CD4-positive, alpha-beta T cell treated with Interleukin-17A for 4 hours (primary cell): ENCODE results near the gene CPEB1.

Experiments used
- DNase-seq: peaks from one replicate; pipeline ENCODE4 v3.0.0-alpha.2; 2020; ENCODE audit warnings: mixed read lengths

CPEB1 gene

DNA sequence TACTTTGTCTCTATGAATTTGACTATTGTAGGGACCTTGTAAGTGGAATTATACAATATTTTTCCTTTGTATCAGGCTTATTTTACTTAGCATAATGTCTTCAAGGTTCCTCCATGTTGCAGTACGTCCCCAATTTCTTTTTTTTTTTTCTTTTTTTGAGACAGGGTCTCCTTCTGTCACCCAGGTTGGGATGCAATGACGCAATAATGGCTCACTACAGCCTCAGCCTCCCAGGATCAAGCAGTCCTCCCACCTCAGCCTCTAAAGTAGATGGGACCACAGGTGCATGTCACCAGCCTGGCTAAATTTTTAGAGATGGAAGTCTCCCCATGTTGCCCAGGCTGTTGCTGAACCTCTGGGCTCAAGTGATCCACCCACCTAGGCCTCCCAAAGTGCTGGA lies 66.5 kb downstream of the CPEB1 start:
- no peak for DNase-seq

DNA sequence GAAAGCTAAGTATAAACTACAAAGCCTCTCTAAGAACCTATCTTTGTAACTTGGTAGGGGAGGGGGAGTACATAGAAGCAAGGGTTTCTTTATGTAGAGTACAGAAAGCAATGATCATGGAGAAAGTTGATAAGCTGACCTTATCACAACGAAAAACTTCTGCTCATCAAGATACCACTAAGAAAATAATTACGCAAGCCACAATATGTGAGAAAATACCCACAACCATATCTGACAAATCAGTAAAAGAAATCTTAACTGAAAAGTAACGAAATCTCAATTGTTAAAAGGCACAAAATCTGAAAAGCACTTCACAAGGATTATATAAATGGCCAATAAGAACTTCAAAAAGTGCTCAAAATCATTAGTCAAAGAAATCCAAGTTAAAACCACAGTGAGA lies 71.8 kb downstream of the CPEB1 start:
- DNase-seq, result no peak

DNA sequence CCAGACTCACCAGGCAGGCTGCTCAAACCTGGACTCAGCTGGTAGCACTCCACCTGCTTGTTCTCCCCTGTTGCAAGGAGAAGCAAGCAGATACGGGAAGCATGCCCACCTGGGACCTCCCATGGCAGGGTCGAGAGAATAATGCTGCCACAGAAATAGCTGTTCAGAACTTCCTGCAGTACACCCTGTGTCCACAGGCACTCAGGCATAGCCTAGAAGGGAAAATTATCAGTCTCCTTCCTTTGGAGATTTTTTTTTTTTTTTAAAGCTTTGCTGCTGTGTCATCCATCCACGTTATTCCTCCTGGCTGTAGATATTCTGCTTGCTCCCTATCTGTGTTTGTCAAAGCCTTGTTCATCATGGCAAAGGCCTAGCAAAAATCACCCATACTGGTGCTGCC lies 74.2 kb downstream of the CPEB1 start:
- DNase-seq, result no peak

DNA sequence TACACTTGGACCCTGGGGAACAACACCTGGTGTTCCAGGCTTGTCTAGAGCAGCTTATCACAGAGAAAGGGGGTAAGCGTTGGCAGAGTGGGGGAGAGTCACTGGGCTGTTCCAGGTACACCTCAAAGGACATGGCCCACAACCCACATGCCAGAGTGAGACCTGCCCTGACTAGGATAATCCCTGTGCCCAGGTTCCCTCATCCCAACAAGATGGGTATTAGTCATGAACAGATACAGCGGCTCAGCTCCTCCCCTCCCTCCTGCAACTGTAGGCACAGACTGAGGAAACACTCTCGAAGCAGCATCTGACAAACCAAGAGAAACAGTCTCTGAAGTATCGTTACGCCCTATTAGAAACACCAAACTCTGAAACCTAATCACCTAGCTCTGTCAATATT lies 74.9 kb downstream of the CPEB1 start:
- DNase-seq, result no peak

GRCh38 chr15:82571722-82572222 lies 75.4 kb downstream of the CPEB1 start:
- no peak for DNase-seq

- no peak for DNase-seq
Measured at GRCh38 chr15:82570721-82571508, 76.2 kb downstream of the CPEB1 start.

DNA sequence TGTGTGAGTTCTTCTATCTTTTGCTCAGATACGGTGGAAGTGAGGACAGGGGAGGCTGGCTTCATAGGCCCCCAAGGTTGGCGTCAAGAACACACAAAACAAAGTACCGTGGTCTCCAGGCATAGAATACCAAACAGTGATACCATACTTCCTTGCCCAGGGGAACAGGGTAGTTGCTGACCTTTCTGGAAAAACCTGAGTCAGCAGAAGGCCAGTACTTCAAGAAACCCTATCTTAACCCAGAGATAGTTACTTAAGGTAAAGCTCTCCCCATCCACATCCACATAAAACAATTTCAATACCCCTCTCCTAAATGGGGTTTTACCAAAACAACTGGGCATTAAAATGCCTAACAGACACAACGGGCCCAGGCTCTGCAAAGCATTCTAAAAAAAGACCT lies 77.3 kb downstream of the CPEB1 start:
- DNase-seq, result no peak

GRCh38 chr15:82568986-82569385 lies 78.2 kb downstream of the CPEB1 start:
- DNase-seq, result no peak

- no peak for DNase-seq
Measured at GRCh38 chr15:82567661-82568060, 79.5 kb downstream of the CPEB1 start.

DNA sequence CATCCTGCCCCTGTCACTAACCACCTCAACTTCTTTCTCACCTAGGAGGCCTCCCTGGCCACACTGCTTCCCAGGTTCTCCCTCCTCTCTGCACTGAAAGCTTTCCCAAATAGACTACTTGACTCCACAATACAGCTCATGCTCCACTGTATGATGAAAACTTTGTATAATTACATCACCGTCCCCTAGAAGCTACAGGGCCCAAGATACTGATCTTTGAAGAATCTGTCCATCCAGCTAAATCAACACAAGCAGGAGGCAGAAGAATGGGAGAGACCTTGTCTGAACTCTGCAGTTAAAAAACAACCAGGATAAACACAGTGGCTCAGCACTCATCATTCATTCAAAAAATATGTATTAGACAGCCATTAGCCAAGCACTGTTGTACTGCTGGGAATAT lies 80.5 kb downstream of the CPEB1 start:
- DNase-seq, result no peak

DNA sequence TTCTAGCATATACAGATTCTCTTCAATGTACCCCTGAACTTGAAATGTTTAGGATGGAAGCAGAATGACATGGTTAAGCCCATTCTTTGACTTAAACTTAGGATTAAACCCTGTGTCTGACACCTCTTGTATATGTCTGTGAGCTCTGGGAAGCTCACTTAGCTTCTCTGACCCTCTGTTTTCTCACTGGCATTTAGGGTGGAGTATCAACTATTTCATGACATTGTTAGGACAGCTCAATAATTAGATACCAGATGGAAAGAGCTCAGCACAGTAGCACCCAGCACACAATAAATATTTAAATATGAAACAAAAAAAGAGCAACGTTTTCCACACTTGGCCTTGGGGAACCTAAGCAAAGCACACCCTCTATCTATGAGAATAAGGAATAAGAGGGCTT lies 88.7 kb downstream of the CPEB1 start:
- no peak for DNase-seq

GRCh38 chr15:82556315-82557035 lies 90.7 kb downstream of the CPEB1 start:
- DNase-seq, result no peak

DNA sequence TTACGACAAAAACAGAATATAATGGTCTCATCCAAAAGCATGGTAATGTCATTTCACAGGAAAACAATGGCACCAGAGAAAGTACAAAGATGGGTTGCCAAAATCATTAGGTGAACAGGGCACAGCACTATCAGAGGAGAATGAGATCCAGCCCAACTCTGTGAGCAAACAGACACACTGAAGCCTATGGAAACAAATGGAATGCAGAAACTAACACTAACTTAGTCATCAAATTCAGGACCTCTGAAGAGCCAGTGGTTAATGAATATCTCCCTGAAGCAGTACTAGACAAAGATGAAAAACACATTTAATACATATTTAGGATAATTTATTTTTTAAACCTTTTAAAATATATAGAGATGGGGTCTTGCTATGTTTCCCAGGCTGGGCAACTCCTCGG lies 92.3 kb downstream of the CPEB1 start:
- DNase-seq, result no peak

GRCh38 chr15:82554351-82554750 lies 92.8 kb downstream of the CPEB1 start:
- DNase-seq, result no peak

GRCh38 chr15:82553846-82554245 lies 93.3 kb downstream of the CPEB1 start:
- DNase-seq, result no peak

GRCh38 chr15:82552861-82553260 lies 94.3 kb downstream of the CPEB1 start:
- no peak for DNase-seq

GRCh38 chr15:82551646-82552247 lies 95.4 kb downstream of the CPEB1 start:
- no peak for DNase-seq

GRCh38 chr15:82549199-82549665 lies 97.9 kb downstream of the CPEB1 start:
- DNase-seq, result no peak

- no peak for DNase-seq
Measured at GRCh38 chr15:82548700-82549099, 98.5 kb downstream of the CPEB1 start.

- no peak for DNase-seq
Measured at GRCh38 chr15:82545478-82545877, 101.7 kb downstream of the CPEB1 start.

DNA sequence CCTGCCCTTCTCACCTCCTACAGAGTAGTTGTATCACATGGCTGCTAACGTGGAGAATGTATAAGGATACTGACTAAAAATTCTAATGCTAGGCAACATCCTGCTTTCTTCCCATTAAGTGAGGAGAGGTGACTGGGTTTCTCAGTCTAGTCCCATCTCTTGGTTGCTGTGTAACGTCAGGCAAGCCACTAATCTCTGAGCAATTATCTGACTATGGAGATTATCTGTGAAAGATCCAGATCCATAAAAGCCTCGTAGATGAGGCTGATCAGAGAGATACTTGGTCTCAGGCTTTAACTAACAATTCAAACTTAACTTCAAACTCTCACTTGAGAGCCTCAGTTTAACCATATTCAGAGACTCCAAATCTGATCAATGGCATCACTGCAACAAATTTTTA lies 102.2 kb downstream of the CPEB1 start:
- no peak for DNase-seq

DNA sequence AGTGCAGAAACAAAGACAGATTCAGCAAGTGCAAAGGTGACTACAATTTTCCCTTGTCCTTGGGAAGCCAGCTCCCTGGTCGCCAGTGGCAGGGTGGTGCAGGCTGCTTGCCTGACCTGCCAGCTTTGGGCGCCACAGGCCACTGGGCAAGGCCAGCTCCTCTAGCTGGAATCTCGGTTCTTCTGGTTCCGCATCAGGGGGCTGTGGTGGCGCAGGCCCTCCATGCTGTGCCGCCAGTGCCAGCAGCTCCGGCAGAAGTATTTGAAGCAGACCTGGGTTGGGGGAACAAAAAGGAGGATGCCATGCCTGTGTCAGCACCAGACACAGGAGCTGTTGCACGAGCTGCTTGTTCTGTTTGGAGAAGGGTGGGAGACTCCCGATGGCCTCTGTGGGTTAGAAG lies 102.7 kb downstream of the CPEB1 start:
- DNase-seq, result no peak

- DNase-seq, result no peak
Measured at GRCh38 chr15:82543160-82543559, 104.0 kb downstream of the CPEB1 start.

DNA sequence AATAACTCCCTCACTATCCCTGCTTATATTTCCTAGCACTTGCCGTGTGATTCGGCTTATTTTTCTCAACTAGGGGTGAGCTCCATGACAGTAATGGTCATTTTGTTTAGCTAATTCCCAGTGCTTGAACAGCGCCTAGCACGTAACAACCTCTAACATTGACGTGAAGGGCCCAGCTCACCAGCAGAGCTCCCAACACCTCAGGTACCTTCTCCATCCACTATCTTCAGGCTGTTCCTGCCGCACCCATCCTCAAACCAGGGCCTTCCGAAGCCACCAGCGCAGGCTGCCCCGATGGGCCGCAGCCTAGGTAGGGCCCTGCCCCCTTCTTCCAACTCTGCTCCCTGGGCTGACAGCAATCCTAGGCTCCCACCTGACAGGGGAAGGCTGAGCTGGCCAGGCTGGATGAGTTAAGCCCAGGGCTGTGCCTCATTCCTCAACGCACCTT lies 106.2 kb downstream of the CPEB1 start:
- DNase-seq, result peak; percentile 8
